Trophoblast cell (in vitro differentiated cells and primary cell): ENCODE data around the gene SELENOM.

Experiments
- DNase-seq, 2 donors: peaks; one replicate each; pipeline ENCODE4 v3.0.0-alpha.2; 2016
- H2AFZ ChIP-seq: 2 replicates; pipeline ENCODE4 v1.6.1; 2013; ENCODE audit warnings: low read length, moderate library complexity, mild to moderate bottlenecking; ENCODE audit not compliant: insufficient read depth, poor library complexity
- H2AK5ac ChIP-seq: 2 replicates; pipeline ENCODE4 v1.6.1; 2013; ENCODE audit warnings: mild to moderate bottlenecking, low read length
- H2BK120ac ChIP-seq: 2 replicates; pipeline ENCODE4 v1.6.1; 2013; ENCODE audit warnings: low read length, mild to moderate bottlenecking, moderate library complexity; ENCODE audit not compliant: insufficient read depth, poor library complexity
- H2BK12ac ChIP-seq: 2 replicates; pipeline ENCODE4 v1.6.1; 2013; ENCODE audit warnings: mild to moderate bottlenecking, low read length, moderate library complexity
- H2BK5ac ChIP-seq: 2 replicates; pipeline ENCODE4 v1.6.1; 2013; ENCODE audit warnings: low read length, low read depth, moderate library complexity, mild to moderate bottlenecking; ENCODE audit not compliant: poor library complexity
- H3K14ac ChIP-seq: 2 replicates; pipeline ENCODE4 v1.6.1; 2013; ENCODE audit warnings: mild to moderate bottlenecking, low read length
- H3K18ac ChIP-seq: 2 replicates; pipeline ENCODE4 v1.6.1; 2013; ENCODE audit warnings: mild to moderate bottlenecking, low read length
- H3K23ac ChIP-seq: 2 replicates; pipeline ENCODE4 v1.6.1; 2013; ENCODE audit warnings: low read length
- H3K27ac ChIP-seq: 2 replicates; pipeline ENCODE4 v1.5.1; 2013; ENCODE audit warnings: low read depth, mild to moderate bottlenecking, inconsistent platforms, low read length, moderate library complexity
- H3K27me3 ChIP-seq: 2 replicates; pipeline ENCODE4 v1.6.1; 2013; ENCODE audit warnings: inconsistent platforms, mild to moderate bottlenecking, low read length, moderate library complexity; ENCODE audit not compliant: insufficient read depth
- H3K36me3 ChIP-seq, 2 experiments: 1 replicate in 1 of 2; 2 replicates in 1 of 2; pipeline ENCODE4 v1.6.1; 2013; ENCODE audit warnings: low read length in 2 of 2, mild to moderate bottlenecking in 2 of 2, moderate library complexity in 1 of 2; ENCODE audit not compliant: insufficient read depth in 2 of 2, control insufficient read depth in 1 of 2
- H3K4ac ChIP-seq: 2 replicates; pipeline ENCODE4 v1.6.1; 2013; ENCODE audit warnings: low read depth, mild to moderate bottlenecking, low read length, moderate library complexity
- H3K4me1 ChIP-seq, 2 experiments: 1 replicate in 1 of 2; 2 replicates in 1 of 2; pipeline ENCODE4 v1.6.1; 2013; ENCODE audit warnings: low read length in 2 of 2, mild to moderate bottlenecking in 2 of 2, moderate library complexity in 1 of 2; ENCODE audit not compliant: insufficient read depth in 2 of 2, control insufficient read depth in 1 of 2
- H3K4me2 ChIP-seq: 2 replicates; pipeline ENCODE4 v1.6.1; 2013; ENCODE audit warnings: inconsistent platforms, mild to moderate bottlenecking, low read length, moderate library complexity
- H3K4me3 ChIP-seq: 2 replicates; pipeline ENCODE4 v1.5.1; 2013; ENCODE audit warnings: mild to moderate bottlenecking, low read depth, low read length, inconsistent platforms
- H3K79me1 ChIP-seq: one replicate; pipeline ENCODE4 v1.6.1; 2013; ENCODE audit warnings: low read length
- H3K79me2 ChIP-seq: 2 replicates; pipeline ENCODE4 v1.6.1; 2013; ENCODE audit warnings: low read length, mild to moderate bottlenecking; ENCODE audit not compliant: control insufficient read depth, insufficient read depth, poor library complexity
- H3K9ac ChIP-seq: 2 replicates; pipeline ENCODE4 v1.6.1; 2013; ENCODE audit warnings: mild to moderate bottlenecking, low read length
- H3K9me3 ChIP-seq: 2 replicates; pipeline ENCODE4 v1.6.1; 2013; ENCODE audit warnings: low read depth, mild to moderate bottlenecking, control low read depth, inconsistent platforms, low read length; ENCODE audit not compliant: insufficient read depth
- H4K12ac ChIP-seq: 2 replicates; pipeline ENCODE4 v1.6.1; 2013; ENCODE audit warnings: low read depth, mild to moderate bottlenecking, low read length, moderate library complexity
- H4K8ac ChIP-seq: 2 replicates; pipeline ENCODE4 v1.6.1; 2013; ENCODE audit warnings: low read depth, mild to moderate bottlenecking, low read length, moderate library complexity
- H4K91ac ChIP-seq: one replicate; pipeline ENCODE4 v1.6.1; 2013; ENCODE audit warnings: low read depth, mild to moderate bottlenecking, low read length, moderate library complexity
- WGBS: extraction: QIAGEN DNeasy Blood & Tissue Kit; methylation state at CpG from one replicate; pipeline ENCODE4 v1.1.7; 2013; ENCODE audit warnings: missing lambda C conversion rate; ENCODE audit not compliant: insufficient read length, insufficient coverage; ENCODE audit errors: extremely low coverage; 5-methylcytosine and 5-hydroxymethylcytosine counted together

SELENOM gene

GRCh38 chr22:31085493-31085824 is 21.9 kb downstream of the SELENOM start:
- H2AFZ ChIP-seq: no peak overlapping the region
- peak overlapping the region; percentile 63 for H3K4me2 ChIP-seq
- peak overlapping the region; percentile 94 for H4K8ac ChIP-seq
- peak overlapping the region; percentile 69 for H3K27ac ChIP-seq
- peak overlapping the region; percentile 61 for H3K4ac ChIP-seq
- H3K27me3 ChIP-seq: no peaks in the 10 kb centered on the region
- H3K4me3 ChIP-seq: peak overlapping the region; percentile 66
- H2BK5ac ChIP-seq: no peak overlapping the region
- peak overlapping the region; percentile 93 for H3K18ac ChIP-seq
- WGBS: no CpG with 5 or more reads among the region's 13 CpGs
- H3K4me1 ChIP-seq: peaks cover 27 to 32% of the 10 kb centered on the region in 2 experiments
- H3K9ac ChIP-seq: peak overlapping the region; percentile 70
- H2BK12ac ChIP-seq: peak overlapping the region; percentile 38
- H3K79me2 ChIP-seq: peaks cover 21% of the 10 kb centered on the region
- peaks cover 42 to 49% of the 10 kb centered on the region in 2 experiments for H3K36me3 ChIP-seq
- H3K23ac ChIP-seq: no peak overlapping the region
- H2AK5ac ChIP-seq: peak overlapping the region; percentile 32
- no peak for DNase-seq
- peak overlapping the region; percentile 88 for H4K12ac ChIP-seq
- H3K79me1 ChIP-seq: peaks cover 27% of the 10 kb centered on the region
- peak overlapping the region; percentile 92 for H4K91ac ChIP-seq
- H3K14ac ChIP-seq: peak overlapping the region; percentile 52
- peaks cover 7% of the 10 kb centered on the region for H3K9me3 ChIP-seq
- peak overlapping the region; percentile 69 for H2BK120ac ChIP-seq

- H4K8ac ChIP-seq: peak overlapping the region; percentile 94
- peak overlapping the region; percentile 69 for H3K27ac ChIP-seq
- peaks cover 38 to 45% of the 10 kb centered on the region in 2 experiments for H3K36me3 ChIP-seq
- peaks cover 7% of the 10 kb centered on the region for H3K9me3 ChIP-seq
- peak overlapping the region; percentile 70 for H3K9ac ChIP-seq
- H2BK12ac ChIP-seq: peak overlapping the region; percentile 38
- peak overlapping the region; percentile 63 for H3K4me2 ChIP-seq
- H3K27me3 ChIP-seq: no peaks in the 10 kb centered on the region
- DNase-seq: peak; percentile 36 to 66
- peak overlapping the region; percentile 50 for H3K4ac ChIP-seq
- WGBS: no CpG with 5 or more reads among the region's 69 CpGs
- H3K79me1 ChIP-seq: peaks cover 27% of the 10 kb centered on the region
- peak overlapping the region; percentile 93 for H3K18ac ChIP-seq
- peak overlapping the region; percentile 66 for H3K4me3 ChIP-seq
- H3K4me1 ChIP-seq: peaks cover 29 to 34% of the 10 kb centered on the region in 2 experiments
- peak overlapping the region; percentile 78 for H2BK5ac ChIP-seq
- H4K12ac ChIP-seq: peak overlapping the region; percentile 88
- peak overlapping the region; percentile 92 for H4K91ac ChIP-seq
- H3K14ac ChIP-seq: peak overlapping the region; percentile 93
- peak overlapping the region; percentile 66 for H2AK5ac ChIP-seq
- peak overlapping the region; percentile 68 for H2AFZ ChIP-seq
- peak overlapping the region; percentile 69 for H2BK120ac ChIP-seq
- peaks cover 21% of the 10 kb centered on the region for H3K79me2 ChIP-seq
- no peak overlapping the region for H3K23ac ChIP-seq
Measured at GRCh38 chr22:31084811-31085492, 22.4 kb downstream of the SELENOM start.

GRCh38 chr22:31083923-31084810 is 23.2 kb downstream of the SELENOM start:
- peak overlapping the region; percentile 63 for H3K4me2 ChIP-seq
- H2AK5ac ChIP-seq: peak overlapping the region; percentile 71
- peaks cover 29 to 34% of the 10 kb centered on the region in 2 experiments for H3K4me1 ChIP-seq
- no CpG with 5 or more reads among the region's 18 CpGs for WGBS
- H2BK5ac ChIP-seq: peak overlapping the region; percentile 17
- H3K36me3 ChIP-seq: peaks cover 30 to 37% of the 10 kb centered on the region in 2 experiments
- peak overlapping the region; percentile 10 for H4K12ac ChIP-seq
- peak overlapping the region; percentile 66 for H3K4me3 ChIP-seq
- H3K14ac ChIP-seq: peak overlapping the region; percentile 50
- H4K91ac ChIP-seq: peak overlapping the region; percentile 73
- no peak overlapping the region for H3K23ac ChIP-seq
- peaks cover 7% of the 10 kb centered on the region for H3K9me3 ChIP-seq
- peak overlapping the region; percentile 18 for H3K4ac ChIP-seq
- peak overlapping the region; percentile 26 for H3K27ac ChIP-seq
- H3K27me3 ChIP-seq: no peaks in the 10 kb centered on the region
- H3K79me1 ChIP-seq: peaks cover 27% of the 10 kb centered on the region
- H3K9ac ChIP-seq: peak overlapping the region; percentile 52
- peak overlapping the region; percentile 42 for H2AFZ ChIP-seq
- H2BK12ac ChIP-seq: no peak overlapping the region
- peaks cover 21% of the 10 kb centered on the region for H3K79me2 ChIP-seq
- H4K8ac ChIP-seq: peak overlapping the region; percentile 68
- peak overlapping the region; percentile 73 for H3K18ac ChIP-seq
- H2BK120ac ChIP-seq: peak overlapping the region; percentile 34
- DNase-seq: peak in 1 of 2 donors; percentile 7

GRCh38 chr22:31083377-31083768 is 24.0 kb downstream of the SELENOM start:
- Histone ChIP-seq H3K79me1 (peaks cover 27% of the 10 kb centered on the region), H4K12ac (no peak overlapping the region), H3K36me3 (peaks cover 22 to 30% of the 10 kb centered on the region in 2 experiments), H2AK5ac (no peak overlapping the region), H3K27me3 (no peaks in the 10 kb centered on the region), H2AFZ (no peak overlapping the region), H3K9me3 (peaks cover 7% of the 10 kb centered on the region), H2BK120ac (no peak overlapping the region), H4K8ac (no peak overlapping the region), H3K4ac (no peak overlapping the region), H2BK12ac (no peak overlapping the region), H3K14ac (no peak overlapping the region), H3K79me2 (peaks cover 21% of the 10 kb centered on the region), H3K4me3 (no peak overlapping the region), H3K9ac (no peak overlapping the region), H3K4me1 (peaks cover 29 to 34% of the 10 kb centered on the region in 2 experiments), H3K4me2 (no peak overlapping the region), H4K91ac (no peak overlapping the region), H3K23ac (no peak overlapping the region), H3K18ac (peak overlapping the region; percentile 3), H3K27ac (no peak overlapping the region), H2BK5ac (no peak overlapping the region)
- DNase-seq: peak in 1 of 2 donors; percentile 15
- no CpG with 5 or more reads among the region's 3 CpGs for WGBS
